Hepatic stellate cell (primary cell): ENCODE data around the gene TSHR.

Experiments
- DNase-seq: peaks from one replicate; pipeline ENCODE4 v3.0.0; 2011; ENCODE audit warnings: low spot score

Gene TSHR

DNA sequence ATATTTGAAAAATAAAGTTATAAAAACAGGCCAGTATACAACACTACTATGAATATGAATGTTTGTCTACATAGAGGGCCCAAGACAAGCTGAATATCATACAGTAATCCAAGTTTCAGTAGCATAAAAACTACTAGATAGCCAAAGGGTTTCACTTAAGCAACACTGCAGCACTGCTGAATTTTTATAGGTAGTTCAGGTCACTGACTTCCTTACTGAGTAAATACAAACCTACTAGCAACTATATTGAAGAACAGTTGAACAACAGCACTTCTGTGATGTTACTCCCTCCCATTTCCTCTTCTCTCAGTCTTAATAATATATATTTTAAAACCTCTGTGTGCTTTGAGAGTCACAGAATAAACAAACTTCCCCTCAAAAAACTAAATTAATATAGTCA lies 222.6 kb downstream of the TSHR start:
- DNase-seq: no peak

DNA sequence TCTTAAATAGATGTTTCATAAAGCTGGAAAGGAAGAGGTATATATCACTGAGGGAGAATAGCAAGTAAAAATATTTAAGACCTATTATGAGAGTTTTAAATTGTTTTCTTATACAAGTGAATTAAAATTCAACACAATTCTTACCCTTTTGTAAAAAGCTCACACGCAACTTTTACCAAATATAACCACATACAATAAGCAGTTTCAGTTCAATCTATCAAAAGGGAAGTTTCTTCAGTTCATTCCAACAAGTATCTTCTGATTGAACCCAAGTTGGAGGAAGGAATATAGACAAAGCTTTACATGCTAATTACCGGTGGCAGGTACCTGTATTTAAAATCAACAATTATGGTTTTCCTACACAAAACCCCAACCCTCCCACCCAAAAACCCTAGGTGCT lies 224.2 kb downstream of the TSHR start:
- no peak for DNase-seq

DNA sequence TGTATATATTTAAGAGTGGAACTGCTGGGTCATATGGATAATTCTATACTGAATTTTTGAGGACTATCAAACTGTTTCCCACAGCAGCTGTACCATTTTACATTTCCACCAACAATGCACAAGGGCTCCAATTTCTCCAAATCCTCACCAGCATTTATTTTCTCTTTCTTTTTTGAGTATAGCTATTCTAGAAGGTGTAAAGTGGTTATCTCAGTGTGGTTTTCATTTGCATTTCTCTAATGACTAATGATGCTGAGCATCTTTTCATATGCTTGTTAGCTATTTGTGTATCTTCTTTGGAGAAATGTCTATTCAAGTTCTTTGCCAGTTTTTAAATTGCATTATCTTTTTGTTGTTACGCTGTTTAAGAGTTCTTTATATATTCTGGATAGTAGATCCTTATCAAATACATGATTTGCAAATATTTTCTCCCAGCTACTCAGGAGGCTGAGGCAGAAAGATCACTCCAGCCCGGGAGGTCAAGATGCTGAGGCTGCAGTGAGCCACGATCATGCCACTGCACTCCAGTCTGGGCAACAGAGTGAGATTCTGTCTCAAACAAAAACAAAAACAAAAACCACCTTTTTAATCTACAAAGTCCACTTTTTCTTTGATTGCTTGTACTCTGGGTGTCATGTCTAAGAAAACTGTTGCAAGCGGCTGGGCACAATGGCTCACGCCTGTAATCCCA lies 232.6 kb downstream of the TSHR start:
- no peak for DNase-seq

DNA sequence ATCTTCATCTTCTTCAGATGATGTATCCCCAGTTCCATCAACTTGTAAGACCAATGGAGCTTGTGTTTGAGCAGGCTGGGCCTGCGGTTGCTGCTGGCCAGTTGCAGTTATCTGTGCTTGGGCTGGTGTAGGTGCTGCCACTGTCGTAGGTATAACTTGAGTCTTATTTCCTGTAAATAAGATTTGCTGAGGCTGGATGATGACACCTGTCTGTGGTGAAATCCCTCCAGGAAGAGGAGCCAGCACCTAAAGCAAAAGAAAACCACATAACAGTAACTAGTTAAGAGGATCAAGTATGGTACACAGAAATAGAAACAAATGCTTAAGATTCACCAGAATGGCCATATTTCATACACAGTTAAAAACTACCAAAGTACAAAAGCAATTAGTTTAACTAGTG lies 237.2 kb downstream of the TSHR start:
- no peak for DNase-seq

DNA sequence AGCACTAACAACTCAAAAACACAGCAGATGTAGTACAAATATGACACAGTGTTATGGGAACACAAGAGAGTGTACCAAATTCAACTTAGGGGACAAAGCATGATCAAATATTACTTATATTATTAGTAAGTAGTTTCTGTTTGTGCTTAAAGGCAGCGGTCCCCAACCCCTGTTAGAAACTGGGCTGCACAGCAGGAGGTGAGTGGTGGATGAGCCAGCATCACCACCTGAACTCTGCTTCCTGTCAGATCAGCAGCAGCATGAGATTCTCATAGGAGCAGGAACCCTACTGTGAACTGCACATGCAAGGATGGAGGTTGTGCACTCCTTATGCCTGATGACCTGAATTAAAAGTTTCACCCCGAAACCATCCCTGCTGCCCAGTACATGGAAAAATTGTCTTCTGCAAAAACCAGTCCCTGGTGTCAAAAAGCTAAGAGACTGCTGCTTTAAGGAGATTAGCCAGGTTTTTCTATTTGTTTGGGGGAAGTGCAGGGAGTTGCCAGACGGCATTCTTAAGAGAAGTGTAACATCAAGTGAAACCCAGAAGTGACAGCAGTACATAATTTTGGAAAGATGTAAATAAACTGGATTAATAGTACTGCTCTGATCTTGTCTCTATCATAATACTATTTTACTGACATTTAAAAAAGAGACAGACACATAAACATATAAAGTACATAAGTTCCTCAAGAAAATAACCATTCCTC lies 238.7 kb downstream of the TSHR start:
- DNase-seq: no peak
